ENCODE measurements around the gene ST7. TPM values are rescaled to one million over a fixed set of nuclear protein-coding genes. Genes with fewer than 3 reads are reported as not detected.
"Not testable (repeated sequence)": the region's sequence is repeated elsewhere in the genome, so short reads cannot be mapped to it uniquely, and the experiment has no call there.

The ST7 gene
- polyA plus RNA-seq, 1 donor (not counting 4 experiments of a cell fraction or from before 2014, with no cell fraction given), result 16.9 TPM

DNA sequence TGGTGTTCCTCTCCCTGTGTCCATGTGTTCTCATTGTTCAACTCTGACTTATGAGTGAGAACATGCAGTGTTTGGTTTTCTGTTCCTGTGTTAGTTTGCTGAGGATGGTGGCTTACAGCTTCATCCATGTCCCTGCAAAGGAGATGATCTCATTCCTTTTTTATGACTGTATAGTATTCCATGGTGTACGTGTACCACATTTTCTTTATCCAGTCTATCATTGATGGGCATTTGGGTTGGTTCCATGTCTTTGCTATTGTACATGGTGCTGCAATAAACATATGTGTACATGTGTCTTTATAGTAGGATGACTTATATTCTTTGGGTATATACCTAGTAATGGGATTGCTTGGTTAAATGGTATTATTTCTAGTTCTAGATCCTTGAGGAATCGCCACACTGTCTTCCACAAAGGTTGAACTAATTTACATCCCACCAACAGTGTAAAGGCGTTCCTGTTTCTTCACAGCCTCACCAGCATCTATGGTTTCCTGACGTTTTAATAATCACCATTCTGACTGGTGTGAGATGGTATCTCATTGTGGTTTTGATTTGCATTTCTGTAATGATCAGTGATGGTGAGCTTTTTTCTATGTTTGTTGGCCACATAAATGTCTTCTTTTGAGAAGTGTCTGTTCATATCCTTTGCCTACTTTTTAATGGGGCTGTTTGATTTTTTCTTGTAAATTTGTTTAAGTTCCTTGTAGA lies 8.8 kb downstream of the ST7 start:
- H3K27me3 ChIP-seq (ENCODE audit: control insufficient read depth, extremely low read depth, insufficient read depth, low read length); FAIRE-seq; H2AFZ ChIP-seq (ENCODE audit: control insufficient read depth, low read length); DNase-seq (ENCODE audit: low read depth, low spot score); H3K9ac ChIP-seq (ENCODE audit: control insufficient read depth, extremely low read depth, insufficient read depth, low read length); H3K27ac ChIP-seq (ENCODE audit: control insufficient read depth, insufficient read depth, low read length); H4K20me1 ChIP-seq (ENCODE audit: control insufficient read depth, extremely low read depth, insufficient read depth, low read length); H3K9me3 ChIP-seq (ENCODE audit: control insufficient read depth, low read depth, low read length); H3K4me1 ChIP-seq (ENCODE audit: control insufficient read depth, extremely low read depth, insufficient read depth, low read length); H3K9me1 ChIP-seq (ENCODE audit: control insufficient read depth, extremely low read depth, insufficient read depth, low read length); dilution Hi-C loops (cut with MboI; ENCODE audit: extremely low pct_ligation_motif_present, low sequenced_read_pairs); H3K36me3 ChIP-seq (ENCODE audit: control insufficient read depth in 2 of 2, extremely low read depth in 1 of 2, insufficient read depth in 2 of 2, low read length in 2 of 2); H3K4me3 ChIP-seq (ENCODE audit: control insufficient read depth in 2 of 3, extremely low read depth in 1 of 3, insufficient read depth in 2 of 3, low read depth in 1 of 3, low read length in 3 of 3); H3K4me2 ChIP-seq (ENCODE audit: control insufficient read depth, extremely low read depth, insufficient read depth, low read depth, low read length): not testable (repeated sequence)
- peaks cover 30% of the 10 kb centered on the region for H3K79me2 ChIP-seq (ENCODE audit: control insufficient read depth, insufficient read depth, low read length)

- H3K4me2 ChIP-seq (ENCODE audit: control insufficient read depth, extremely low read depth, insufficient read depth, low read depth, low read length), result no peak overlapping the region
- dilution Hi-C loops (cut with MboI; ENCODE audit: extremely low pct_ligation_motif_present, low sequenced_read_pairs), result no loop called here
- peaks cover 30% of the 10 kb centered on the region for H3K79me2 ChIP-seq (ENCODE audit: control insufficient read depth, insufficient read depth, low read length)
- H2AFZ ChIP-seq (ENCODE audit: control insufficient read depth, low read length), result no peak overlapping the region
- TF ChIP-seq EZH2 (IDR thresholded peaks at IDR 0.05; ENCODE audit: low read length), result no peak
- TF ChIP-seq, protein P1, sequence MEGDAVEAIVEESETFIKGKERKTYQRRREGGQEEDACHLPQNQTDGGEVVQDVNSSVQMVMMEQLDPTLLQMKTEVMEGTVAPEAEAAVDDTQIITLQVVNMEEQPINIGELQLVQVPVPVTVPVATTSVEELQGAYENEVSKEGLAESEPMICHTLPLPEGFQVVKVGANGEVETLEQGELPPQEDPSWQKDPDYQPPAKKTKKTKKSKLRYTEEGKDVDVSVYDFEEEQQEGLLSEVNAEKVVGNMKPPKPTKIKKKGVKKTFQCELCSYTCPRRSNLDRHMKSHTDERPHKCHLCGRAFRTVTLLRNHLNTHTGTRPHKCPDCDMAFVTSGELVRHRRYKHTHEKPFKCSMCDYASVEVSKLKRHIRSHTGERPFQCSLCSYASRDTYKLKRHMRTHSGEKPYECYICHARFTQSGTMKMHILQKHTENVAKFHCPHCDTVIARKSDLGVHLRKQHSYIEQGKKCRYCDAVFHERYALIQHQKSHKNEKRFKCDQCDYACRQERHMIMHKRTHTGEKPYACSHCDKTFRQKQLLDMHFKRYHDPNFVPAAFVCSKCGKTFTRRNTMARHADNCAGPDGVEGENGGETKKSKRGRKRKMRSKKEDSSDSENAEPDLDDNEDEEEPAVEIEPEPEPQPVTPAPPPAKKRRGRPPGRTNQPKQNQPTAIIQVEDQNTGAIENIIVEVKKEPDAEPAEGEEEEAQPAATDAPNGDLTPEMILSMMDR (optimal IDR thresholded peaks at IDR 0.05 in 1 of 3, IDR thresholded peaks at IDR 0.05 in 1 of 3, conservative IDR thresholded peaks at IDR 0.05 in 1 of 3; ENCODE audit: extremely low read depth in 1 of 3, insufficient read depth in 2 of 3, low read length in 3 of 3), result no peak
- no peaks in the 10 kb centered on the region for H3K9me3 ChIP-seq (ENCODE audit: control insufficient read depth, low read depth, low read length)
- H3K4me3 ChIP-seq (ENCODE audit: control insufficient read depth in 2 of 3, extremely low read depth in 1 of 3, insufficient read depth in 2 of 3, low read depth in 1 of 3, low read length in 3 of 3), result no peak overlapping the region
- H3K27ac ChIP-seq (ENCODE audit: control insufficient read depth, insufficient read depth, low read length), result no peak overlapping the region
- DNase-seq (ENCODE audit: low read depth, low spot score), result no peak
- no peaks in the 10 kb centered on the region for H3K36me3 ChIP-seq (ENCODE audit: control insufficient read depth in 2 of 2, extremely low read depth in 1 of 2, insufficient read depth in 2 of 2, low read length in 2 of 2)
- no peaks in the 10 kb centered on the region for H3K9me1 ChIP-seq (ENCODE audit: control insufficient read depth, extremely low read depth, insufficient read depth, low read length)
- no peak overlapping the region for H3K9ac ChIP-seq (ENCODE audit: control insufficient read depth, extremely low read depth, insufficient read depth, low read length)
- FAIRE-seq, result no peak
- H3K4me1 ChIP-seq (ENCODE audit: control insufficient read depth, extremely low read depth, insufficient read depth, low read length), result no peaks in the 10 kb centered on the region
- H3K27me3 ChIP-seq (ENCODE audit: control insufficient read depth, extremely low read depth, insufficient read depth, low read length), result no peaks in the 10 kb centered on the region
- no peaks in the 10 kb centered on the region for H4K20me1 ChIP-seq (ENCODE audit: control insufficient read depth, extremely low read depth, insufficient read depth, low read length)
These were observed 9.9 kb downstream of the ST7 start for GRCh38 chr7:116963234-116963633.

- H3K79me2 ChIP-seq (ENCODE audit: control insufficient read depth, insufficient read depth, low read length), result peaks cover 31% of the 10 kb centered on the region
- no peak overlapping the region for H2AFZ ChIP-seq (ENCODE audit: control insufficient read depth, low read length)
- no peak overlapping the region for H3K4me2 ChIP-seq (ENCODE audit: control insufficient read depth, extremely low read depth, insufficient read depth, low read depth, low read length)
- no peak for TF ChIP-seq EZH2 (IDR thresholded peaks at IDR 0.05; ENCODE audit: low read length)
- TF ChIP-seq, protein P1 (optimal IDR thresholded peaks at IDR 0.05 in 1 of 3, IDR thresholded peaks at IDR 0.05 in 1 of 3, conservative IDR thresholded peaks at IDR 0.05 in 1 of 3; ENCODE audit: extremely low read depth in 1 of 3, insufficient read depth in 2 of 3, low read length in 3 of 3), result no peak
- no peaks in the 10 kb centered on the region for H4K20me1 ChIP-seq (ENCODE audit: control insufficient read depth, extremely low read depth, insufficient read depth, low read length)
- no peaks in the 10 kb centered on the region for H3K9me3 ChIP-seq (ENCODE audit: control insufficient read depth, low read depth, low read length)
- H3K9me1 ChIP-seq (ENCODE audit: control insufficient read depth, extremely low read depth, insufficient read depth, low read length), result no peaks in the 10 kb centered on the region
- H3K27ac ChIP-seq (ENCODE audit: control insufficient read depth, insufficient read depth, low read length), result no peak overlapping the region
- H3K27me3 ChIP-seq (ENCODE audit: control insufficient read depth, extremely low read depth, insufficient read depth, low read length), result no peaks in the 10 kb centered on the region
- dilution Hi-C loops (cut with MboI; ENCODE audit: extremely low pct_ligation_motif_present, low sequenced_read_pairs), result no loop called here
- no peak overlapping the region for H3K9ac ChIP-seq (ENCODE audit: control insufficient read depth, extremely low read depth, insufficient read depth, low read length)
- no peaks in the 10 kb centered on the region for H3K36me3 ChIP-seq (ENCODE audit: control insufficient read depth in 2 of 2, extremely low read depth in 1 of 2, insufficient read depth in 2 of 2, low read length in 2 of 2)
- DNase-seq (ENCODE audit: low read depth, low spot score) (no peak), FAIRE-seq (no peak)
- H3K4me1 ChIP-seq (ENCODE audit: control insufficient read depth, extremely low read depth, insufficient read depth, low read length), result peaks cover 5% of the 10 kb centered on the region
- H3K4me3 ChIP-seq (ENCODE audit: control insufficient read depth in 2 of 3, extremely low read depth in 1 of 3, insufficient read depth in 2 of 3, low read depth in 1 of 3, low read length in 3 of 3), result no peak overlapping the region
These were observed 13.3 kb downstream of the ST7 start for GRCh38 chr7:116966601-116967000.
